Breast epithelium (tissue), 4 donors: ENCODE data around the gene MESP1. TPM values are rescaled to one million over a fixed set of nuclear protein-coding genes. Genes with fewer than 3 reads are reported as not detected.

Experiments used
- DNase-seq, 2 donors: peaks; one replicate each; pipeline ENCODE4 v3.0.0-alpha.2; 2019; ENCODE audit warnings: low spot score in 2 of 2
- H3K27ac ChIP-seq, 2 donors: fragments of 200-600 bp; sonication (generic) in 1 of 2; one replicate each; pipeline ENCODE4 v1.5.1; 2016 to 2019; ENCODE audit warnings: mild to moderate bottlenecking in 1 of 2
- H3K27me3 ChIP-seq, 2 donors: fragments of 200-600 bp; sonication (generic) in 1 of 2; one replicate each; pipeline versions ENCODE4 v1.5.1 to v1.6.0; 2017 to 2019; ENCODE audit warnings: control low read depth in 1 of 2, mild to moderate bottlenecking in 1 of 2
- H3K36me3 ChIP-seq: fragments of 200-600 bp; one replicate; pipeline ENCODE4 v1.5.1; 2019
- H3K4me1 ChIP-seq, 2 donors: fragments of 200-600 bp; sonication (generic); one replicate each; pipeline ENCODE4 v1.5.1; 2016 to 2019; ENCODE audit warnings: control low read depth in 1 of 2
- H3K4me3 ChIP-seq, 3 donors: fragments of 200-600 bp; sonication (generic); 1 replicate in 2 of 3; 2 replicates in 1 of 3; pipeline ENCODE4 v1.5.1; 2016 to 2019; ENCODE audit warnings: mild to moderate bottlenecking in 3 of 3, moderate library complexity in 2 of 3
- H3K9me3 ChIP-seq, 2 donors: fragments of 200-600 bp; sonication (generic) in 1 of 2; one replicate each; pipeline ENCODE4 v1.5.1; 2016 to 2019; ENCODE audit warnings: control low read depth in 1 of 2
- POLR2A ChIP-seq: fragments of 450-650 bp; IDR thresholded peaks from one replicate; pipeline ENCODE4 v1.6.1; 2016; ENCODE audit warnings: antibody characterized with exemption, mild to moderate bottlenecking, moderate library complexity
- POLR2AphosphoS5 ChIP-seq, 3 donors: sonication (generic); formaldehyde crosslinking; IDR thresholded peaks; one replicate each; pipeline ENCODE4 v1.6.1; 2017; ENCODE audit warnings: antibody characterized with exemption in 3 of 3
- intact Hi-C: fragments of 100-400 bp; cut with DNase I; formaldehyde crosslinking; loops from one replicate; pipeline ENCODE4 v1.15.1; 2023; ENCODE audit warnings: low total_unique reads
- total RNA-seq, 3 donors: library from RNA; depleted of rRNA; stranded (reverse); fragments of >200 nt; gene quantifications; one replicate each; pipeline ENCODE4 v1.1.0, GENCODE V29; 2016
- TF ChIP-seq, protein P1 (sequence below), 3 donors: fragments of 450-650 bp; IDR thresholded peaks; one replicate each; pipeline ENCODE4 v1.5.1; 2016 to 2017; ENCODE audit warnings: antibody characterized with exemption in 3 of 3, mild to moderate bottlenecking in 3 of 3, moderate library complexity in 3 of 3

The MESP1 gene
- total RNA-seq, 3 donors from 2014 or later: 5.9 to 12.8 (median 6.2) TPM

DNA sequence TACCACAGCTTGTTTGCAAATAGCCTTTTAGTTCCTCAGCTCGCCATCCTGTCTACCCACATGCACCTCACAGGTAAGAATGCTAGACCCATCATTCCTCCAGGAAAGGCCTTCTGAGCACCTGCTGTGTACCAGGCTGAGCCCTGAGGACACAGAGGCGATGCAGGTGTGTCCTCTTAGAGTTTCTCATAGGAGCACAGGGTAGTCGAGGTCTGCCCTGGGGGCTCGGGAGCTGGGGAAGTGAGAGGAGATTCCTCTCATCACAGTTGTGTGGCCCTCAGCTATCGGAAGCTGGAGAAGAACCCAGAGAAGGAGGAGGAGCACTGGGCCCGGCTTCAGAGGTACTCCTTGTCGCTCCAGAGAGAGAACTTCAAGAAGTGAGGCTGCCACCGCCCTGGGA lies 8.0 kb downstream of the MESP1 start:
- TF ChIP-seq POLR2AphosphoS5 (IDR thresholded peaks at IDR 0.05) (no peak), POLR2A (no peak)
- TF ChIP-seq, protein P1, sequence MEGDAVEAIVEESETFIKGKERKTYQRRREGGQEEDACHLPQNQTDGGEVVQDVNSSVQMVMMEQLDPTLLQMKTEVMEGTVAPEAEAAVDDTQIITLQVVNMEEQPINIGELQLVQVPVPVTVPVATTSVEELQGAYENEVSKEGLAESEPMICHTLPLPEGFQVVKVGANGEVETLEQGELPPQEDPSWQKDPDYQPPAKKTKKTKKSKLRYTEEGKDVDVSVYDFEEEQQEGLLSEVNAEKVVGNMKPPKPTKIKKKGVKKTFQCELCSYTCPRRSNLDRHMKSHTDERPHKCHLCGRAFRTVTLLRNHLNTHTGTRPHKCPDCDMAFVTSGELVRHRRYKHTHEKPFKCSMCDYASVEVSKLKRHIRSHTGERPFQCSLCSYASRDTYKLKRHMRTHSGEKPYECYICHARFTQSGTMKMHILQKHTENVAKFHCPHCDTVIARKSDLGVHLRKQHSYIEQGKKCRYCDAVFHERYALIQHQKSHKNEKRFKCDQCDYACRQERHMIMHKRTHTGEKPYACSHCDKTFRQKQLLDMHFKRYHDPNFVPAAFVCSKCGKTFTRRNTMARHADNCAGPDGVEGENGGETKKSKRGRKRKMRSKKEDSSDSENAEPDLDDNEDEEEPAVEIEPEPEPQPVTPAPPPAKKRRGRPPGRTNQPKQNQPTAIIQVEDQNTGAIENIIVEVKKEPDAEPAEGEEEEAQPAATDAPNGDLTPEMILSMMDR (IDR thresholded peaks at IDR 0.05): no peak
- Histone ChIP-seq H3K27ac (no peak overlapping the region), H3K9me3 (no peaks in the 10 kb centered on the region), H3K4me3 (no peak overlapping the region), H3K4me1 (no peaks in the 10 kb centered on the region), H3K27me3 (no peaks in the 10 kb centered on the region), H3K36me3 (no peaks in the 10 kb centered on the region)
- intact Hi-C loops: no loop called here
- DNase-seq: no peak

DNA sequence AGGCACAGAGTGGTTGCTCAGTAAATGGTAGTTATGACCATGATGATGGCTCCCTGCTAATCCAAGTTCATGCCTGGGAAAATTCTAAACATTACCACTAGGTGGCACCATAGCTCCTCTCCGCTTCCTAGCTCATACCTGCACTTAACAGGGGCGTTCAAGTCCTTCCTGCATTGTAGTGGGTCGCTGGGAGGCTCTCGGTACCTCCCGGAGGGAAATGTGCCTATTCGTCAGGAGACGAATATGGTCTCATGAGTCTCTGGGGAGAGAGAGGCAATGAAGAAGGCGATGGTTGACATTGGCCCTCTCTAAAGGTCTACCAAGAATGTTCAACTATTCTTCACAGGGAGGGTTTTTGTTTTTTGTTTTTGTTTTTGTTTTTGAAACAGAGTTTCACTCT lies 10.9 kb downstream of the MESP1 start:
- H3K4me1 ChIP-seq: no peaks in the 10 kb centered on the region
- intact Hi-C loops: no loop called here
- no peaks in the 10 kb centered on the region for H3K27me3 ChIP-seq
- H3K27ac ChIP-seq: no peak overlapping the region
- no peak for TF ChIP-seq POLR2A
- no peak for TF ChIP-seq POLR2AphosphoS5 (IDR thresholded peaks at IDR 0.05)
- TF ChIP-seq, protein P1 (IDR thresholded peaks at IDR 0.05): peak; percentile 89 to 90 (median 90)
- DNase-seq: peak in 1 of 2 donors; percentile 42
- no peaks in the 10 kb centered on the region for H3K9me3 ChIP-seq
- H3K36me3 ChIP-seq: no peaks in the 10 kb centered on the region
- no peak overlapping the region for H3K4me3 ChIP-seq

DNA sequence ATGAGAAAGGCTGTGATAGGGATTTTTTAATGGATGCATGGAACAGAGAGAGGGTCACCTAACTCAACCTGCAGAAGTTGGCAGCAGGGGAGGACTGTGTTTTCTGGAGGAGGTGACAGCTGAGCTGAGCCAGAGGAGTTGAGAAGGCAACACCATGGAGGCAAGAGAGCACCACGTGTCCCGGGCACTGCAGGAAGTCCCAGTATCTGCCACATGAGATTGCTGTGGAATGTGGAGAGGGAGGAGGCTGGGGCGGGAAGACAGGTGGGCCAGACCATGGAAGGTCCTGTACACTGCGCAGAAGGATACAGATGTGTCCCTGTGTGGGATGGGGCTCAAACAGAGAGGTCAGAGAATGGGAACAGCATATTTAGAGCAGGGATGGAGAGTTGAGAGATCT lies 15.3 kb downstream of the MESP1 start:
- Histone ChIP-seq H3K4me1 (no peaks in the 10 kb centered on the region), H3K27me3 (no peaks in the 10 kb centered on the region), H3K9me3 (no peaks in the 10 kb centered on the region), H3K27ac (no peak overlapping the region), H3K4me3 (no peak overlapping the region), H3K36me3 (no peaks in the 10 kb centered on the region)
- DNase-seq: no peak
- intact Hi-C loops: no loop called here
- TF ChIP-seq POLR2AphosphoS5 (IDR thresholded peaks at IDR 0.05): no peak
- no peak for TF ChIP-seq POLR2A
- TF ChIP-seq, protein P1 (IDR thresholded peaks at IDR 0.05): no peak

DNA sequence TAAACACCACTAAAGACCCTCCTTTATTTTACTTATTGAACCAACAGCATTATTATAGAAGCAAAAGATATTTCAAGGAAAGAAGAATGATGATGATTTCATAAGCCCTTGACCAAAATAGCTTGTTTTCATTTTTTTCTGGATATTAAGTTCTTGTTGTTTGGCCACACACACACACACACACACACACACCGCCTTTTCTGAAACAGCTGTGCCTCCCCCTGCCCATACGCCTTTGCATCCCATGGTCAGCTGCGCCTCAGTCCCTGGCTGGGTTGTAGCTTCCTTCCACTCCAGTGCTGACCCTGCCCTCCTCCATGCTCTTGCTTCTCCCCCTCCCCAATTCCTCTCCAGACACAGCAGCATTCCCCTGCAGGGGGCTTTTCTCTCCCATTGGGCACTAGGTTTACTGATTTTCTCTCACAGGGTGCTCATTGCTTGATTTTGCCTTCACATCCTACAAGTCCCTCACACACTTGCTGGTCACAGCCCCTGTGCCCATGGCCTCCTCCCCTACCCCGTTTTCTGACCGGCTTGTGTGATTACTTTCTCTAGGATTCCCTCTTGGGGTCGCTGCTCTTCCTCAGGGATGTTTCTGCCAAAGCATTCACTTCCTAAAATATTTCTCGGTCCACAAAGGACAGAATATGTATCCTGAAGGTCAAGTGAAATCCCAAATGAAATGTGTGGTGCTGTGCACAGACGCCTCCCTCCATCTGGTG lies 18.4 kb downstream of the MESP1 start:
- Histone ChIP-seq H3K4me1 (no peaks in the 10 kb centered on the region), H3K36me3 (no peaks in the 10 kb centered on the region), H3K27ac (no peak overlapping the region), H3K27me3 (no peaks in the 10 kb centered on the region), H3K9me3 (no peaks in the 10 kb centered on the region), H3K4me3 (no peak overlapping the region)
- TF ChIP-seq, protein P1 (IDR thresholded peaks at IDR 0.05): no peak
- no peak for TF ChIP-seq POLR2AphosphoS5 (IDR thresholded peaks at IDR 0.05)
- TF ChIP-seq POLR2A: no peak
- intact Hi-C loops: no loop called here
- no peak for DNase-seq

DNA sequence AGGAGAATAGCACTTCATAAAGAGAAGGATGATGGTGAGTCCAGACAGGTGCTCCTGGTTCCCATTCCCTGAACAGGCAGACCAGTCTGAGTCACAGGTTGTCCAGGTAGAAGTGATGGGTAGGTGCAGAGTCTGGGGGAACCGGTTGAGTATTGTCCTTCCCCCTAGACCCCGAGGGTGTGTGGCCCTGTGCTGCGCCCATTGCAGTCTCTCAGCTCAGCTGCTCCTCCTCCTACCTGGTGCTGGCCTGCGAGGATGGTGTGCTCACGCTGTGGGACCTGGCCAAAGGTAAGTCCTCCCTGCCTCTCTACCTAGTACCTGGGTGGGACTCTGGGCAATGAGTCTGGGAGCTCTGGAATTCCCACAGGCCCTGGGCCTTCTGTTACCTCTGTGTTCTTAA lies 19.8 kb downstream of the MESP1 start:
- Histone ChIP-seq H3K4me1 (no peaks in the 10 kb centered on the region), H3K27ac (no peak overlapping the region), H3K27me3 (no peaks in the 10 kb centered on the region), H3K9me3 (no peaks in the 10 kb centered on the region), H3K4me3 (no peak overlapping the region), H3K36me3 (no peaks in the 10 kb centered on the region)
- TF ChIP-seq POLR2AphosphoS5 (IDR thresholded peaks at IDR 0.05) (no peak), POLR2A (no peak)
- TF ChIP-seq, protein P1 (IDR thresholded peaks at IDR 0.05): no peak
- DNase-seq: no peak
- intact Hi-C loops: no loop called here
